BLaER1 (cell line): ENCODE data around the gene KCNAB1.

ENCODE experiments used
- H3K27ac ChIP-seq: shearing (Covaris generic); formaldehyde crosslinking; 2 replicates; pipeline ENCODE4 v1.8.1; 2022
- H3K27me3 ChIP-seq: shearing (Covaris generic); formaldehyde crosslinking; 2 replicates; pipeline ENCODE4 v1.8.1; 2022
- H3K36me3 ChIP-seq: shearing (Covaris generic); formaldehyde crosslinking; 2 replicates; pipeline ENCODE4 v1.8.1; 2022
- H3K4me1 ChIP-seq: shearing (Covaris generic); formaldehyde crosslinking; 2 replicates; pipeline ENCODE4 v1.8.1; 2022
- H3K4me2 ChIP-seq: shearing (Covaris generic); formaldehyde crosslinking; 2 replicates; pipeline ENCODE4 v1.8.1; 2022
- H3K4me3 ChIP-seq: shearing (Covaris generic); formaldehyde crosslinking; 2 replicates; pipeline ENCODE4 v1.8.1; 2022
- H3K9ac ChIP-seq: shearing (Covaris generic); formaldehyde crosslinking; 2 replicates; pipeline ENCODE4 v1.8.1; 2022
- H3K9me3 ChIP-seq: shearing (Covaris generic); formaldehyde crosslinking; 2 replicates; pipeline ENCODE4 v1.8.1; 2022
- H4K20me1 ChIP-seq: shearing (Covaris generic); formaldehyde crosslinking; 2 replicates; pipeline ENCODE4 v1.8.1; 2022
- Cebpa-rat ChIP-seq: shearing (Covaris generic); IDR thresholded peaks from 2 replicates; pipeline ENCODE4 v1.8.1; 2022

KCNAB1 gene

DNA sequence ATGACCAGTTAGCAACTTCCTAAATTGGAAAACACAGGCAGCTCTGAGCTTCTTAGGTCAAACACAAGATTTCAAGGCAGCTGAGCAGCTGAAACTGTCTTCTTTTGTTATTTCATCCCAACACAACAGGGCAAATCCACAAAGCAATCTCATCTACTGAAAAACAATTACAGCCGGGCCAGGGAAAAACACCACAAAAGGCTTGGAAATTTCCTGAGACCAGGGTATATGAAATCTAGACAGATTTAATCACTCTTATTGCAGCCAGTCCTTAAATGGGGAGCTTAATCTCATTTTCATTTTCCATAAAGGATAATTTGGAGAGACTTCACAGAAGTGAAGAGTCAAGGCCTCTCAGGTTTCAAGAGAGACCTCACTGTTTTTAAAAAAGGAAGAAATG lies 252.7 kb downstream of the KCNAB1 start:
- Histone ChIP-seq H3K9ac (no peak overlapping the region), H3K9me3 (no peaks in the 10 kb centered on the region), H3K4me2 (no peak overlapping the region), H3K27ac (no peak overlapping the region), H3K4me3 (no peak overlapping the region), H4K20me1 (no peaks in the 10 kb centered on the region), H3K36me3 (no peaks in the 10 kb centered on the region), H3K4me1 (no peaks in the 10 kb centered on the region), H3K27me3 (no peaks in the 10 kb centered on the region)
- TF ChIP-seq Cebpa-rat: no peak

DNA sequence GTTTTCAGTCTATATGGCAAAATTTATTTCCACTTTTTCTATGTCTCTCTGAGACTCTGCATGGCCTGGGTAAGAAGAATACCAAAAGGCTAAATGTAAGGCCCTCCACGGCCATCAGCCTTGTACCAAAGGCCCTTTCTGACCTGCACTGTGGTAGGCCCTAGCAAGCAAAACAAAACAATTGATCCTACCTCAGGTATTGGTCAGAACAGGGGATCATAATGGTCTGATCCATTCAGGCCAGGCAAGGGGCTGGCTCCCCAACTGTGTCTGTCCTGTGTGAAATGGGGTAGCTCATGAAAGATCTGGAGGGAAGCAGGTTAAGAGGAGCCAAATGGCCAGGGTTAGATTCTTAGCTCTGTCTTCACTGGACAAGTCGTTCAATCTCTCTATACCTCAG lies 253.3 kb downstream of the KCNAB1 start:
- Histone ChIP-seq H3K4me2 (no peak overlapping the region), H3K36me3 (no peaks in the 10 kb centered on the region), H4K20me1 (no peaks in the 10 kb centered on the region), H3K4me1 (no peaks in the 10 kb centered on the region), H3K27me3 (no peaks in the 10 kb centered on the region), H3K4me3 (no peak overlapping the region), H3K9ac (no peak overlapping the region), H3K9me3 (no peaks in the 10 kb centered on the region), H3K27ac (no peak overlapping the region)
- no peak for TF ChIP-seq Cebpa-rat

DNA sequence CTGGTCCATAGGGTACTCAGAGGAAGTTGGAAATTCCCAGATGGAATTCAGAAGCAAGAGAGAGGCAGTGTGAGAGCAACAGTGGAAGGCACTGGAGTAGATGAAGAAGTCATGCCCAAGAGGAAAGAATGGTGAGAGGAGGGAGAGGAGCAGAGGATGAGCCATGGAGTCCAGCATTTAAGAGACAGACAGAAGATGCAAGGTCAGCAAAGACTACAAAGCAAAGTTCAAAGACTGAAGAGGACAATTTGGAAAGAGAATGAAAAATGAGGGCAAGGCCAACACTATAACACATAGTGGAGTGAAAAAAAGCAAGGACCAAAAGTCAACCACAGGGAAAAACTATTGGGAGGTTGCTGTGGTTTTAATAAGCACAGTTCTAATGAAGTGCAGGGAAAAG lies 255.8 kb downstream of the KCNAB1 start:
- Histone ChIP-seq H3K27ac (no peak overlapping the region), H3K36me3 (no peaks in the 10 kb centered on the region), H3K27me3 (no peaks in the 10 kb centered on the region), H3K9ac (no peak overlapping the region), H3K4me1 (no peaks in the 10 kb centered on the region), H3K4me2 (no peak overlapping the region), H3K4me3 (no peak overlapping the region), H4K20me1 (no peaks in the 10 kb centered on the region), H3K9me3 (no peaks in the 10 kb centered on the region)
- TF ChIP-seq Cebpa-rat: no peak

DNA sequence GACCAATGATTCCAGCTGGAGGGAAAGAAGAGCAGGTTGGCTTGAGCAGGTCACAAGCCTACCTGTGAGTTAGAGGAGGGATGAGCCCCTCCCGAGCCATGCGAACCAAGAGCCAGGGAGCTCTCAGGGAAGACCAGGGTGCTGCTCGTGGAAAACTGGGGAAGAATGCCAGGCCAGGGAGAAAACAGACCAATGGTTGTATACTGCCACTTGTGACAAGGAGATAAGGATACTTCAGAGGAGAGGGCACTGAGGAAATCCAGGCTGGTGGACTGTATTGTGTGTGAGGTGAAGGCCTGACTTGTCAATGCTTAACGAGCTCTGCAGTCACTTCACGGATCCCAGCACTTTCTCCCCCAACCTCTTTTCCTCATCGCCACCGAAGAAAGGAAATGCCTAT lies 256.9 kb downstream of the KCNAB1 start:
- Histone ChIP-seq H3K4me3 (no peak overlapping the region), H3K27ac (no peak overlapping the region), H3K4me1 (no peaks in the 10 kb centered on the region), H4K20me1 (no peaks in the 10 kb centered on the region), H3K9me3 (no peaks in the 10 kb centered on the region), H3K9ac (no peak overlapping the region), H3K27me3 (no peaks in the 10 kb centered on the region), H3K4me2 (no peak overlapping the region), H3K36me3 (no peaks in the 10 kb centered on the region)
- no peak for TF ChIP-seq Cebpa-rat

DNA sequence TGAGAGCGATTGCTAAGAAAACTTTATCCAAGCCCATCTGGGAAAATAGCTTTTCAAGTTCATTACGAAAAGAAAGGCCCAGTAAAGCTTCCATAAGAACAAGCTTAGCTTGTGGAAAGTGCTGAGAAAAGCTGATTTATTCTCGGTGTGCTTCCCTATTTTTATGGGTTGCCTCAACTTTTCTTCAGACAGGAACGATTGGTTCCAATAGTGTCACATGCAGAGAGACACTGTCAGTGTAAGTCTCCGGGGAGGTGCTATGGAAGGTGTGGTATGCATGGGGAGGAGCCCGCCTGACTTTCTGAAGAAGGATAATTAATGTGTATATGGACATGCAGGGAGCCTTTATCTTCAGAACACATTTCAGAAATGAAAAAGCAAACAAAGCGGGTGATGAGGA lies 257.3 kb downstream of the KCNAB1 start:
- Histone ChIP-seq H3K4me1 (no peaks in the 10 kb centered on the region), H3K27ac (no peak overlapping the region), H4K20me1 (no peaks in the 10 kb centered on the region), H3K9ac (no peak overlapping the region), H3K27me3 (no peaks in the 10 kb centered on the region), H3K4me2 (no peak overlapping the region), H3K9me3 (no peaks in the 10 kb centered on the region), H3K4me3 (no peak overlapping the region), H3K36me3 (no peaks in the 10 kb centered on the region)
- TF ChIP-seq Cebpa-rat: no peak

DNA sequence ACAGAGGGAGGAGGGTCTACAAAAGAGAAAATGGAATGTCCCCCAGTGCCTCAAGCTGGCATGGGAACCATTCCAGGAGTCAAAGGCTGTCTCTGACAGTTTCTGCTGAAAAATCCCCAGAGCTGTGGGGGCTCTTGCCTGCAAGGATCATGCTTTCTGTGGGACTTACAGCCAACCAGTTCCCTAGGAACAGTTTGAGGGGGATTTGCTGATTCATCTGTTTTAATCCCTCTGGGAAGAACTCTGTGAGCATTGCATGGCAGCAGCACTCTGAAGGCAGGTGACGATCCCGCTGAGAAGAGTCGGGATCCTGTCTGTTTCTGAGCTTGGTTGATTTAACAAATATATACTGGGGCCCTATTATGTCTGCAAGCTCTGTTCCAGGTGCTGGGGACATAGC lies 258.5 kb downstream of the KCNAB1 start:
- Histone ChIP-seq H3K27ac (no peak overlapping the region), H3K4me3 (no peak overlapping the region), H3K36me3 (no peaks in the 10 kb centered on the region), H3K4me1 (no peaks in the 10 kb centered on the region), H3K9me3 (no peaks in the 10 kb centered on the region), H3K9ac (no peak overlapping the region), H3K4me2 (no peak overlapping the region), H4K20me1 (no peaks in the 10 kb centered on the region), H3K27me3 (no peaks in the 10 kb centered on the region)
- TF ChIP-seq Cebpa-rat: no peak

DNA sequence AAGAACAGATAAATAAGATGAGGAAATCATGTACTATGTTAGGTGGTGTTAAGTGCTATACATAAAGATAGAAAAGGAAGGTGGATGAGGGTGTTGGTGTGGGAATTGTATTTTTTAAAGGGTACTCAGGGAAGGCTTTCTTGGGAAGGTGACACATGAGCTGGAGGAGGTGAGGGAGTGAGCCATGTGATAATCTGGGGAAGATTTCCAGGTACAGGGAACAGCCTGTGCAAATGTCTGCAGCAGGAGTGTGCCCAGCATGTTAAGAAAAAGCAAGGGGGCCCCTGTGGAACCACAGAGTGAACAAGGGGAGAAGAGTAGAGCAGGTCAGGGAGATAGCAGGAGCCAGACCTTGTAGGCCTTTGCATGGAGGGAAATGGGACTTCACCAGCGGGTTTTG lies 258.9 kb downstream of the KCNAB1 start:
- TF ChIP-seq Cebpa-rat: no peak
- Histone ChIP-seq H3K36me3 (no peaks in the 10 kb centered on the region), H3K4me1 (no peaks in the 10 kb centered on the region), H3K4me3 (no peak overlapping the region), H3K27ac (no peak overlapping the region), H3K4me2 (no peak overlapping the region), H3K9ac (no peak overlapping the region), H3K9me3 (no peaks in the 10 kb centered on the region), H3K27me3 (no peaks in the 10 kb centered on the region), H4K20me1 (no peaks in the 10 kb centered on the region)

DNA sequence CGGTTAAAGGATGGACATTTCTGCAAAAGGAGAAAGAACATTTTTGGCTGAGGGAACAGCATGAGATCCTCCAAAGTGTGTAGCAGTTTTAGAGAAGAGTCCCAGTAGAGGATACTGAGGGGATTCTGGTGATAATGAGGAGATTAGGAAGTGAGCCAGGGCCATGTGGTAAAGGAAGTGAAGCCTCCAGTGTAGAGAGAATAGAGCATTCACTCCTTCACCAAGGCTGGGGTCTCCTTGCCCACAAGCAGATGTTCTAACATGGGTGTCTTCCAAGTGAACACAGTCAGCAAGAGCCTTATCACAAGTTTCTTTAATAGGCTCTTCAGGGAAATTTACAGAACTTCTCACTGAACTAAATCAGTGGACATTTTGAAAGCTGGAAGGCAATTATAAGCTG lies 260.9 kb downstream of the KCNAB1 start:
- Histone ChIP-seq H3K4me1 (no peaks in the 10 kb centered on the region), H3K27ac (no peak overlapping the region), H3K36me3 (no peaks in the 10 kb centered on the region), H3K9ac (no peak overlapping the region), H4K20me1 (no peaks in the 10 kb centered on the region), H3K4me3 (no peak overlapping the region), H3K27me3 (no peaks in the 10 kb centered on the region), H3K9me3 (no peaks in the 10 kb centered on the region), H3K4me2 (no peak overlapping the region)
- no peak for TF ChIP-seq Cebpa-rat

DNA sequence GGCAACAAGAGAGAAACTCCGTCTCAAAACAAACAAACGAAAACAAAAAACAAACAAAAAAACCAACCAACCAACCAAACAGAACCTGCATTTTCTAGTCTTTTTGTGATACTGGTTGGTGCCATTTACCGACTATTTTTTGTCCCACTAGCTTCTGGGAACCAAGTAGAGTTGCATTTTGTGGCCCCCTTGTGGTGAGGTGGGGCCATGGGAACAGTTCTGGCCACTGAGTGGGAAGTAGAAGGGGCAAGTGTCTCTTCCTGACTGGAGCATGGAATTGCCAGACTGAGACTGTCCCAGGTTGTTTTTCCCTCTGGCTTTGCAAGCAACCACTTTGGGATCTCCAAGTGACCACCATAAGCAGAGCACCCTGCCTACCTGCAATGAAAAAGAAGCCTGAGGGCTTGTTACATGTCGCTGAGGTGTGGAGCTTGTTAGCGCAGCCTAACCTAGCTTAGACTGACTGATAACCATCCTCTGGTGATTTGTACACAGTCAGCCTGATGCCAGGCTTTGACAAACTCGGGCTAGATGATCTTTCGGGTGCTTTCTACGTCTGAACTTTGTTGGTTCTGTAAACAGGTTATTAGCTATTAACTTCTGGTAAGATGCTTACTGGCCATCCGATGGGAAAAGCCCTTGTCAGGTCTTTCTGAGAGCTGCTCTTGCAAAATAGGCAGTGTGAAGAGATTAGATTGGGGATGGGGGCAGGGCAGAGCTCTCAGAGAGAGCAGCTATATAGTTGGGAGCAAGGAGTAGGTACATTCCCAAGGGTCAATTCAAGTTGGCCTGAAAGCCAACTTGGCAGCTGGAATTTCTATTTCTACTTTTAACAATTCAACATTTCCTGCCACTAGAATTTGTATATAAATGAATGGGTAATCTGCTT lies 262.3 kb downstream of the KCNAB1 start:
- Histone ChIP-seq H3K4me3 (no peak overlapping the region), H3K4me1 (no peaks in the 10 kb centered on the region), H3K36me3 (no peaks in the 10 kb centered on the region), H4K20me1 (no peaks in the 10 kb centered on the region), H3K27me3 (no peaks in the 10 kb centered on the region), H3K27ac (no peak overlapping the region), H3K9ac (no peak overlapping the region), H3K9me3 (no peaks in the 10 kb centered on the region), H3K4me2 (no peak overlapping the region)
- no peak for TF ChIP-seq Cebpa-rat

DNA sequence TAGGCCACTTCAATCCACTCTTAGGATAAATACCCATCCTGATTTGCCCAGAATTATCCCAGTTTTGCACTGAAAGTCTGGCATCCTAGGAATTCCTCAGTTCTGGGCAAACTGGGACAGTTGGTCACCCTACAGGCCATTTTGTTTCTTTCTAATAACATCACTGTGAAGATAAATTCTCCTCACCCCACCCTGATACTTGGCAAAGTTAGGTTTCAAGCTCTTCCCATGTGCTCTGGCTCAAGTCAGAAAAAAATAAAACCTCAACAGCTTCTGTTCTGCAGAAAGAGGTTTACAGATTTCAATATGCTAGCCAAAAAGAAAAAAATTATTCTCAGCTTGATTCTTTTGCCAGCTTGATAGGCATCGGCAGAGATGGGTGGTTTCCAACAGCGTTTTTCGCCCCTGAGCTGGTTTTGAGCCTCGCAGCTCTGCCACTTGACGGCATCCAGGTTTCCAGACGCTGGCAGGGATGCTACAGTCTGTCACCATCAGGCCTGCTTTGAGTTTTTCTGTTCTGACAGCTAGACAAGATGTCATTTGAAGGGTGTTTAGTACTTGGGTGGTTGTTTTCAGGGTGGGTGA lies 263.2 kb downstream of the KCNAB1 start:
- Histone ChIP-seq H3K36me3 (no peaks in the 10 kb centered on the region), H4K20me1 (no peaks in the 10 kb centered on the region), H3K9ac (no peak overlapping the region), H3K4me2 (no peak overlapping the region), H3K27me3 (no peaks in the 10 kb centered on the region), H3K27ac (no peak overlapping the region), H3K4me1 (peaks cover 7% of the 10 kb centered on the region), H3K4me3 (no peak overlapping the region), H3K9me3 (no peaks in the 10 kb centered on the region)
- no peak for TF ChIP-seq Cebpa-rat
